Neutrophil (primary cell): ENCODE data around the gene OGG1.

Experiments used
- H3K27ac ChIP-seq: fragments of 200-600 bp; sonication (generic); 2 replicates; pipeline ENCODE4 v1.5.1; 2016; ENCODE audit warnings: mild to moderate bottlenecking, moderate library complexity
- H3K27me3 ChIP-seq: fragments of 200-600 bp; sonication (generic); 2 replicates; pipeline ENCODE4 v1.6.0; 2016; ENCODE audit warnings: mild to moderate bottlenecking
- H3K36me3 ChIP-seq: fragments of 200-600 bp; sonication (generic); 2 replicates; pipeline ENCODE4 v1.5.1; 2017
- H3K4me1 ChIP-seq, 2 experiments: fragments of 200-600 bp in 1 of 2; sonication (generic) in 1 of 2; 1 replicate in 1 of 2; 2 replicates in 1 of 2; pipeline versions ENCODE4 v1.5.1 to v1.6.1; 2013 to 2016; ENCODE audit warnings: low read depth in 1 of 2, low read length in 1 of 2, mild to moderate bottlenecking in 1 of 2, moderate library complexity in 1 of 2; ENCODE audit not compliant: control insufficient read depth in 1 of 2, insufficient read depth in 1 of 2
- H3K4me3 ChIP-seq, 2 experiments: fragments of 200-600 bp in 1 of 2; sonication (generic) in 1 of 2; 1 replicate in 1 of 2; 2 replicates in 1 of 2; pipeline ENCODE4 v1.5.1; 2013 to 2016; ENCODE audit warnings: low read depth in 1 of 2, low read length in 1 of 2, mild to moderate bottlenecking in 1 of 2, moderate library complexity in 1 of 2
- H3K9me3 ChIP-seq: fragments of 200-600 bp; sonication (generic); 2 replicates; pipeline ENCODE4 v1.5.1; 2016
- CTCF ChIP-seq: fragments of 200-600 bp; sonication (generic); IDR thresholded peaks from 2 replicates; pipeline ENCODE4 v1.5.1; 2016; ENCODE audit warnings: antibody characterized with exemption

Gene OGG1

GRCh38 chr3:9792405-9793160 is 42.8 kb downstream of the OGG1 start, which contains the start of the genes ARPC4 and TADA3:
Gene ARPC4, plus strand, starts transcription at chr3:9793082. Its CDS starts 40 bp downstream, at chr3:9793122.
Gene TADA3, minus strand, starts transcription at chr3:9792473. Its CDS starts 1,007 bp downstream, at chr3:9791466.
- no peaks in the 10 kb centered on the region for H3K27me3 ChIP-seq
- H3K27ac ChIP-seq = peak within 1 kb of the TSS; percentile 99
- peaks cover 47 to 48% of the 10 kb centered on the region in 2 experiments for H3K4me1 ChIP-seq
- peaks cover 56% of the 10 kb centered on the region for H3K36me3 ChIP-seq
- peak; percentile 65 for TF ChIP-seq CTCF
- H3K9me3 ChIP-seq = no peaks in the 10 kb centered on the region
- H3K4me3 ChIP-seq = peak within 1 kb of the TSS; percentile 87 to 88

- no peak for TF ChIP-seq CTCF
- no peaks in the 10 kb centered on the region for H3K27me3 ChIP-seq
- peak overlapping the region; percentile 99 for H3K27ac ChIP-seq
- H3K36me3 ChIP-seq = peaks cover 58% of the 10 kb centered on the region
- H3K4me3 ChIP-seq = peak overlapping the region; percentile 87 to 88
- peaks cover 47 to 48% of the 10 kb centered on the region in 2 experiments for H3K4me1 ChIP-seq
- no peaks in the 10 kb centered on the region for H3K9me3 ChIP-seq
Observed at GRCh38 chr3:9793161-9793781, 43.5 kb downstream of the OGG1 start.

GRCh38 chr3:9794400-9794799 is 44.6 kb downstream of the OGG1 start:
- Histone ChIP-seq H3K27ac (peak overlapping the region; percentile 99), H3K4me1 (peaks cover 47 to 48% of the 10 kb centered on the region in 2 experiments), H3K36me3 (peaks cover 61% of the 10 kb centered on the region)

GRCh38 chr3:9795207-9795606 is 45.5 kb downstream of the OGG1 start:
- peaks cover 46 to 47% of the 10 kb centered on the region in 2 experiments for H3K4me1 ChIP-seq
- no peak for TF ChIP-seq CTCF

More at GRCh38 chr3:9794400-9794799, 44.6 kb downstream of the OGG1 start:
- TF ChIP-seq CTCF = no peak
- H3K9me3 ChIP-seq = no peaks in the 10 kb centered on the region
- no peaks in the 10 kb centered on the region for H3K27me3 ChIP-seq
- H3K4me3 ChIP-seq = peak overlapping the region; percentile 87 to 88

GRCh38 chr3:9797196-9797945 is 47.6 kb downstream of the OGG1 start:
- Histone ChIP-seq H3K4me1 (peaks cover 27 to 29% of the 10 kb centered on the region in 2 experiments), H3K36me3 (peaks cover 72% of the 10 kb centered on the region), H3K4me3 (no peak overlapping the region), H3K27ac (peak overlapping the region; percentile 12), H3K9me3 (no peaks in the 10 kb centered on the region), H3K27me3 (no peaks in the 10 kb centered on the region)
- TF ChIP-seq CTCF = no peak

More at GRCh38 chr3:9795207-9795606, 45.5 kb downstream of the OGG1 start:
- Histone ChIP-seq H3K27ac (peak overlapping the region; percentile 99), H3K9me3 (no peaks in the 10 kb centered on the region), H3K36me3 (peaks cover 61% of the 10 kb centered on the region), H3K4me3 (peak overlapping the region in 1 of 2 experiments; percentile 87), H3K27me3 (no peaks in the 10 kb centered on the region)
